Caco-2 (cell line): Measurements from ENCODE around the gene SLC39A11. TPM values are rescaled to one million over a fixed set of nuclear protein-coding genes. Genes with fewer than 3 reads are reported as not detected.

Experiments used
- BruUV-seq: library from RNA; stranded (reverse); fragments of 400-500 nt; replicated peaks from 2 replicates; lab custom pipeline; 2021; lab: Mats Ljungman, UMichigan
- CTCF ChIA-PET: fragments of 300-600 bp; sonication (Branson Sonifier 250); formaldehyde crosslinking; loops from one replicate; lab custom pipeline; 2022; ENCODE audit warnings: antibody characterized with exemption; lab: Charles Lee
- POLR2A ChIA-PET: fragments of 300-600 bp; sonication (Branson Sonifier 250); formaldehyde crosslinking; loops from one replicate; lab custom pipeline; 2022; ENCODE audit warnings: antibody characterized with exemption; lab: Charles Lee
- DNase-seq, 2 experiments: peaks; one replicate each; pipeline versions ENCODE4 v3.0.0 to v3.0.0-alpha.2; 2020 to 2022
- H3K27me3 ChIP-seq: replicated peaks from 2 replicates; pipeline ENCODE4 v1.6.0; 2011; ENCODE audit warnings: low read length; ENCODE audit not compliant: control insufficient read depth, insufficient read depth
- H3K36me3 ChIP-seq: 2 replicates; pipeline ENCODE4 v1.5.1; 2011; ENCODE audit warnings: low read length; ENCODE audit not compliant: control insufficient read depth, insufficient read depth
- H3K4me1 ChIP-seq: fragments of 250-450 bp; sonication (Bioruptor Pico); 2 replicates; pipeline ENCODE4 v1.5.1; 2020; ENCODE audit warnings: mild to moderate bottlenecking
- H3K4me3 ChIP-seq: 2 replicates; pipeline ENCODE4 v1.5.1; 2011; ENCODE audit warnings: low read depth, mild to moderate bottlenecking, control low read depth, low read length
- H3K9me3 ChIP-seq: fragments of 250-450 bp; sonication (Bioruptor Pico); 2 replicates; pipeline ENCODE4 v1.5.1; 2020; ENCODE audit warnings: mild to moderate bottlenecking, moderate library complexity
- H3K27ac Mint-ChIP-seq: one replicate; pipeline ENCODE4 v1.8.0; 2022; ENCODE audit warnings: mixed read lengths; ENCODE audit not compliant: unreplicated experiment
- H3K27me3 Mint-ChIP-seq: one replicate; pipeline ENCODE4 v1.8.0; 2022; ENCODE audit warnings: mixed read lengths; ENCODE audit not compliant: insufficient read depth, unreplicated experiment
- H3K36me3 Mint-ChIP-seq: one replicate; pipeline ENCODE4 v1.8.0; 2022; ENCODE audit warnings: mild to moderate bottlenecking, mixed read lengths; ENCODE audit not compliant: insufficient read depth, unreplicated experiment
- H3K4me1 Mint-ChIP-seq: one replicate; pipeline ENCODE4 v1.8.0; 2022; ENCODE audit warnings: low read depth, mixed read lengths; ENCODE audit not compliant: unreplicated experiment
- H3K4me3 Mint-ChIP-seq: one replicate; pipeline ENCODE4 v1.8.0; 2022; ENCODE audit warnings: mild to moderate bottlenecking, moderate library complexity, mixed read lengths; ENCODE audit not compliant: unreplicated experiment
- H3K9me3 Mint-ChIP-seq: one replicate; pipeline ENCODE4 v1.8.0; 2022; ENCODE audit warnings: mixed read lengths; ENCODE audit not compliant: unreplicated experiment
- intact Hi-C: fragments of 100-400 bp; cut with micrococcal nuclease; formaldehyde crosslinking; loops from one replicate; pipeline ENCODE4 v1.10.0; 2022; ENCODE audit not compliant: unreplicated experiment
- total RNA-seq: library from RNA; stranded (reverse); gene quantifications from 2 replicates; pipeline ENCODE4 v1.2.3, GENCODE V29; 2022
- TF ChIP-seq, protein P1 (sequence below), 2 experiments: fragments of 200-600 bp in 1 of 2; IDR thresholded peaks; 1 replicate in 1 of 2; 2 replicates in 1 of 2; pipeline versions ENCODE4 v1.5.1 to v1.8.0; 2011 to 2022; ENCODE audit warnings: antibody characterized with exemption in 1 of 2, control low read depth in 1 of 2, inconsistent platforms in 1 of 2, low read depth in 1 of 2, low read length in 1 of 2, mild to moderate bottlenecking in 1 of 2, moderate library complexity in 1 of 2; ENCODE audit not compliant: insufficient read depth in 1 of 2, severe bottlenecking in 1 of 2, unreplicated experiment in 1 of 2

Gene SLC39A11
- total RNA-seq, 1 experiment from 2014 or later, result 26.4 TPM

DNA sequence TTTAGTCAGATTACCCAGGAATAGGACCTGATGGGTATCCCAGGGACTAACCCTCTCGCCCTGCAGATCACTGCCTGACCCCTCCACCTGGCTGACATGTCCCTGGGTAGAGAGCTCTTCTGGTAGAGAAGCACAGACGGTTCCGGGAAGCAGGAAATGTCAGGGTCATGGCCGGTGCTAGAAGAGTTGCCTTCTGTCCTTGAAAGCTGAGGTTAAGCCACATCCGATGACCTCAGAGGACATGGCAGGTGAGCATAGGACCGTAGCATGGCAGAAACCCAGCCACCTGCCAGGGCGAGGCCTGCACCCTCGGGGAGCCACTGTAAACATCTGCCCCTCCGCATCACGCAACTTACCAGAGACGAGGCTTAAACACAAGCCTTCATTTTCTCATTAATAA is 488.0 kb downstream of the SLC39A11 start:
- Mint-ChIP-seq H3K9me3 (peaks cover 20% of the 10 kb centered on the region), H3K27ac (no peak overlapping the region)
- no TSS peak for BruUV-seq

DNA sequence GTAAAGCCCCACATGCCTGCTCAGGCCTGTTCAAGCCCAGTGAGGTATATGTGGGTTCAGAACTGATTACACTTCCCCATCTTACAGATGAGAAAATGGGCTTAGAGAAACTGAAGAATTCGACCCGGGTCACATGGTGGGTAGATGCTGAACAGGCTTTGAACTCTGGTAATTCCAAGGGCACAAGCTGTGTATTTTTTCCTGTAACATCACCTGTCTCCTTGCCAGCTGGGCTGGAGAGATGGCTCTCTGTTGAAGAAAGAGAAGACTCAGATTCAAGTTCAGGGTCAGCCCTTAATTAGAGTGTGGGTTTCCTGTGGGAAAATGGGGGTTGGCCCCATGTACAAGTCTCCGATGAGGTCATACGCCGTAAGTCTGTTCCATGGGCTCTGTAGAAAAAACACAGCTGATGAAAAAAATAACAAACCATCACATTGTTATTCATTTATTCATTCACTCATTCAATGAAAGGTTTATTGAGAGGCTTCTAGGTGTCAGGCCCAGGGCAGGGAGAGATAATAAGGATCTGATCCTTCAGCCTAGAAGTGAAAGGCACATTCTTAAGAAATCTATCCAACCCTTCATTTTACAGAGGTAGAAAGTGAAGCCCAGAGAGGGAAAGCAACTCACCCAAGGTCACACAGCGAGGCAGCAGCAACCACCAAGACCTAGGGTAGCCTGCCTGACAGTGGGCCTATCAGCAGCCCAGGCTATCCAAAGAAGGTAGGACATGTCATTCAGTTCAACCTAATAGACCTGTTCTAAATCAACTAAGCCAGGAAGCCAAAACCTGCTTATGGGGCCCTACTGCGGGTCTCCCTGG is 488.9 kb downstream of the SLC39A11 start:
- TF ChIP-seq, protein P1, sequence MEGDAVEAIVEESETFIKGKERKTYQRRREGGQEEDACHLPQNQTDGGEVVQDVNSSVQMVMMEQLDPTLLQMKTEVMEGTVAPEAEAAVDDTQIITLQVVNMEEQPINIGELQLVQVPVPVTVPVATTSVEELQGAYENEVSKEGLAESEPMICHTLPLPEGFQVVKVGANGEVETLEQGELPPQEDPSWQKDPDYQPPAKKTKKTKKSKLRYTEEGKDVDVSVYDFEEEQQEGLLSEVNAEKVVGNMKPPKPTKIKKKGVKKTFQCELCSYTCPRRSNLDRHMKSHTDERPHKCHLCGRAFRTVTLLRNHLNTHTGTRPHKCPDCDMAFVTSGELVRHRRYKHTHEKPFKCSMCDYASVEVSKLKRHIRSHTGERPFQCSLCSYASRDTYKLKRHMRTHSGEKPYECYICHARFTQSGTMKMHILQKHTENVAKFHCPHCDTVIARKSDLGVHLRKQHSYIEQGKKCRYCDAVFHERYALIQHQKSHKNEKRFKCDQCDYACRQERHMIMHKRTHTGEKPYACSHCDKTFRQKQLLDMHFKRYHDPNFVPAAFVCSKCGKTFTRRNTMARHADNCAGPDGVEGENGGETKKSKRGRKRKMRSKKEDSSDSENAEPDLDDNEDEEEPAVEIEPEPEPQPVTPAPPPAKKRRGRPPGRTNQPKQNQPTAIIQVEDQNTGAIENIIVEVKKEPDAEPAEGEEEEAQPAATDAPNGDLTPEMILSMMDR (IDR thresholded peaks at IDR 0.05; ENCODE audit: insufficient read depth in 1 of 2, low read depth in 1 of 2, low read length in 1 of 2, severe bottlenecking in 1 of 2, unreplicated experiment in 1 of 2), result no peak
- H3K4me3 Mint-ChIP-seq, result no peak overlapping the region
- peaks cover 16% of the 10 kb centered on the region for H3K4me1 Mint-ChIP-seq
- no peaks in the 10 kb centered on the region for H3K27me3 Mint-ChIP-seq
- BruUV-seq, result no TSS peak
- no peaks in the 10 kb centered on the region for H3K27me3 ChIP-seq
- H3K36me3 Mint-ChIP-seq, result no peaks in the 10 kb centered on the region
- H3K36me3 ChIP-seq, result no peaks in the 10 kb centered on the region
- ChIA-PET CTCF (interaction anchor here (0.9 to 1.3 kb wide), 5 partner anchors 11 to 586 kb away, joined by 3 to 6 read pairs (median 3); no protein-coding TSS in a partner anchor), POLR2A (interaction anchor here (0.6 to 1.1 kb wide), 4 partner anchors 11 to 23 kb away, joined by 3 to 7 read pairs (median 3); no protein-coding TSS in a partner anchor)
- peaks cover 11% of the 10 kb centered on the region for H3K4me1 ChIP-seq
- H3K9me3 Mint-ChIP-seq, result peaks cover 19% of the 10 kb centered on the region
- intact Hi-C loops, result loop anchor here (1.0 kb wide), 2 partner anchors 11 to 15 kb away; no protein-coding TSS in a partner anchor
- H3K9me3 ChIP-seq, result peaks cover 6% of the 10 kb centered on the region; the same call in 1 of the 2 replicates
- H3K27ac Mint-ChIP-seq, result no peak overlapping the region
- no peak for DNase-seq
- H3K4me3 ChIP-seq, result no peak overlapping the region

More for the DNA sequence above, 488.0 kb downstream of the SLC39A11 start:
- H3K4me3 ChIP-seq, result no peak overlapping the region
- Mint-ChIP-seq H3K36me3 (no peaks in the 10 kb centered on the region), H3K27me3 (no peaks in the 10 kb centered on the region), H3K4me3 (no peak overlapping the region), H3K4me1 (peaks cover 16% of the 10 kb centered on the region)
- no peaks in the 10 kb centered on the region for H3K36me3 ChIP-seq
- peaks cover 6% of the 10 kb centered on the region; the same call in 1 of the 2 replicates for H3K9me3 ChIP-seq
- peaks cover 11% of the 10 kb centered on the region for H3K4me1 ChIP-seq
- no peak for DNase-seq
- TF ChIP-seq, protein P1 (IDR thresholded peaks at IDR 0.05; ENCODE audit: insufficient read depth in 1 of 2, low read depth in 1 of 2, low read length in 1 of 2, severe bottlenecking in 1 of 2, unreplicated experiment in 1 of 2), result no peak
- intact Hi-C loops, result no loop called here
- ChIA-PET CTCF (interaction anchor here (1.4 kb wide), 1 partner anchor 48 kb away, joined by 4 read pairs; no protein-coding TSS in a partner anchor), POLR2A (no interaction called here)
- H3K27me3 ChIP-seq, result no peaks in the 10 kb centered on the region
